Iris pigment epithelial cell (primary cell): ENCODE results near the gene PRKCA.

Source experiments
- DNase-seq: peaks from one replicate; pipeline ENCODE4 v3.0.0-alpha.2; 2011; ENCODE audit warnings: low read depth

Gene PRKCA

DNA sequence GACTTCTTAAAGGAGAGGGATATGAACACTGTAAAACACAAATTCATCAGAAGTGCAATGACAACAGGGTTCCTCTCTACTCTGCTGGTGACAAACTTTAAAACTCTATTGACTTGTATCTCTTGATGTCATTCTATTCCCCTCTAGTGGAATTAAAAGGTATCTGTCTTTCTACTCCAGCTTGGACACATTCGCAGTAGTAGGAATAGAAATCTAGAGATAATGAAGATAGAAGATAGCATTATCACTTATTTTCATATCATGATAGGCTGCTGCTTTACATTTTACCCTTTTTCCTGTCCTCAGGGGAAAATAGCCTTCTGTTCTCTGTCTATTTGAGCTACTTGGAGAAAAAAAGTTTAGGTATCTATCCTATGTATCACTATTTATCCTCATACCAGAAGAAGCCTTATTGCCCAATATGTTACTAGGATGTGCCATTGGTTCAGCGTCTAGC lies 322.9 kb downstream of the PRKCA start:
- DNase-seq: peak; percentile 25

DNA sequence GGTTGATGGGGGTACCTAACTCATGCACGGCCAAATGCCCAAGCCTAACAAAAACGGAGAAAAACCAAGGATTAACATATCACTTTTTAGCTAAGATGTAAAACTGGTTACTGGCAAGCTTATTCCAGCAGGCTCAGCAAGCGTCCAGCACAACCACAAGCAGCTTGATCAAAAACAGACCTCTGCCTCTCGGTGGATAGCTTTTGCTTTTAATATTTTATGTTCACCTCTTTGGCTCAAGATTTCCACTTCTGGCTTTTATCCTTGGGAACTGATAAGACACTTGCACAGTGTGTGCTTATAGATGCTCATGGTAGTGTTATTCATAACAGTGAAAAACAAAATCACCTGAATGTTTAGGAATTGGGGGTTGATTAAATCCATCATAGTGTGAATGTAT lies 325.6 kb downstream of the PRKCA start:
- DNase-seq: peak; percentile 11

DNA sequence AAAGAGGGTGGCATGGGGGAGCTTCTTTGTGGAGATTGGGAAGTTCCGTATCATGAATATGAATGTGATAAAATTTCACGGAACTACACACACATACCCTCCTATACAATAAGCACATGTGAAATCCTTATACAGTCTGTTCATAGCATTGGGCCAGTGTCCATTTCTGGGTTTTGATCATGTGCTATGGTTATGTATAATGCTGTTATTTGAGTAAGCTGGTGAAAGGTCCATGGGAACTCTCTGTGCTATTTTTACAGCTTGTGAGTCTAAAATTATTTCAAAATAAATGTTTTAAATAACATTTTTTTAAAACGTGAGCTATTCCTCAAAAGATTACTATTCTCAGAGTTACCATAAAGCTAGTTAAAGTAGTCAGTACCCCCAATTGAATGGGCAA lies 327.3 kb downstream of the PRKCA start:
- no peak for DNase-seq

DNA sequence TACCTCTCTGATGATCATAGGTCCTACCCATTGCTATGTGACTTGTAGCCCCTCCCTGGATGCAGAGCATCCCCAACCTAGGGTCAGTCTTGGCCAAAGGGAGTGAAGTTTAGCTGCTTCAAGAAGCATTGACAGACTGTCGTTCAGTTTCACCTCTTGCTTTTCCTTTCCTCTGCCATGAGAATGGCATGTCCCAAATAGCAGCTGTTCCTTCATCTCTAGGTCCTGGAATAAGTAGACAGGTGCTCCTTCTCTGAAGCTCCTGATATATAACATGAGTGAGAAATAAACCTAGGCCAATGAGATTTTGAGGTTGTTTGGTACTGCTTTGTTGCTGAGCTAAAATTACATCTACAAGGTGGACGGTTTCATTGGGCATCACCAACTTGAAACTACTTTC lies 328.0 kb downstream of the PRKCA start:
- DNase-seq: no peak

DNA sequence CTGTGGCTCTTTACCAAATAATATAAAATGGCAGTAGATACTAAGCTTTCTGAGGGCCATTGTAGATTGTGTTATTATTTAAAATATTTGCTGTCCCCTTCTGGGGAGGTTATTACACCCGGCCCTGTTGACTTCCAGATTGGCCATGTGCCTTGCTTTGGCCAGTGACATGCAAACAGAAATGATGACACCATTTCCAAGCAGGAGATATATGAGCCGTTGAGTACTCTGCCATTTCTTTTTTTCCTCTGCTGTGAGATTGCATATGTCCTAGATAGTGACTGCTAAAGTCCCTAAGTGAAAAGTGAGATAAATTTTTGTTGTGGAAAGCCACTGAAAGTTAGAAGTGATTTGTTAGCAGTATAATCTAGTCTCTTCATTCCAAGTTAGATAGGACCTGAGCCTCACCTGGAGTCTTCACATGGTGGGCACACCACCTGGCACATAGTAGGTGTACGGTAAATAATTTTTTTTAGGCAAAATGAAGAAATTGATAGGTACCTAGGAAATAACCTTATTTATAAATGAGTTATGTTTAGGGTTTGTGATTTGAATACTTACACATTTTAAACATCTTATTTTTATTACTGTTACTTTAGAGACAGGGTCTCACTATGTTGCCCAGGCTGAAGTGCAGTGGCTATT lies 328.5 kb downstream of the PRKCA start:
- no peak for DNase-seq

DNA sequence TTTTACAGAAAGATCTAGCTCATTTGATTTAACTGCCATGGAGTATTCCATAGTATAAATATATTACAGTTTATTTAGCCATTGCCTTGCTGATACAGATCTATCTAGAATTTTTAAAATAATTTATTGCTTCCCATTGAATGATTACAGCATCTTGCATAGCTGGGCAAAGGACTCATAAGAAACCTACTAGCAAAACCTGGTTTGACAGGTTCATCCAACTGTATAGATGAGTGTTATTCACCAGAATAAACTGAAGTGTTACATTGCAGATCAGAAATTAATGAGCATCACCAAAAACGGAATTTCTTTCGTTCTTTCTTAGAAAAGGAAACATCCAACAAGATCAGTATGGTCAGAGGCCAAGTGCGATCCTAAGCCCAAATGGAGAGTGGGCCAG lies 330.3 kb downstream of the PRKCA start:
- no peak for DNase-seq

DNA sequence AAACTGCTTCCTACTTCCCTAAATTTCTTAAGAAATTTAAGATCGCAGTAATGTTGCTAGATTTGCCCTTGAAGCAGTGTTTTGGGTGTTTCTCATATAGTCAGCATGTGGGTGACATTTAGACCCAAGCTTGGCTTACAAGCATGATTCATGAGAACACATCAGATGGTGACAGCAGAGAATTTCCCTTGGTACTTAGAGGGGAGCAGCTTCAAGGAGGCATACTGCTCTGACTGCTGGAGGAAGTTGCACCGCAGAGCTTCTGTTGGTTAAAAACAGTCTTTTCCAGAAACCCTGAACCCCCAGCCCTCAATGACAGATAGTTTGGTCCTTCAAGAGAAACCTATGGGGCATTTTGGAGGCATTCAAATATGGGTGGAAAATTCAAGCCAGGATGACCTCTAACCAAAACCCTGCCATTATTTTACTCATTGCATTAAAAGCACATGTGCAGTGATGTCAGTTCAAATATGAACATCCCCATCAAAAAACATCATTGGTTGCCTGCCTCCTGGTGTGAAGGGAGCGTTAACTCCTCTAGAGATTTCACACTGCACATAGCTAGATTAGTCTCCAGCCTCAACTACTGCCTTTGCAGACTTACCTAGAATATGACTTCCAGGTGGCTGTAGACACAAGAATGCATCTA lies 331.0 kb downstream of the PRKCA start:
- DNase-seq: peak; percentile 61

DNA sequence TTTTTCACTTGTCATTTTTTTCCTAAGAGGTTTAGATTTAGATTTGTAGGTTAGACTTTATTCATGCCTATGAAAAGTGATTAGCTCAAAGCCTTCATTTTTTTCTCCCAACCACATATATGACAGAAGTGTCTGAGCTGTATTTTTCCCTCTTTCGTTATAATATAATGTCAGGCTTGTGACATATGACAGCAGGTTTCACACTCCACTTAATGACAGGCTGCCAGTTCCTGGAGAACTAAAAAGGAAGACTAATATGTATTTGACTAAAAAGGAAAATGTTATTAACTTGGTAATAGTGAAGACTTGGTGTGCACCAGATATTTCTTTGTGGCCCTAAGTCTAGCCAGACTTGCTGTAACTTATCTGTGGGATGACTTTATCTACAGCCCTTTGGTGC lies 331.8 kb downstream of the PRKCA start:
- no peak for DNase-seq

DNA sequence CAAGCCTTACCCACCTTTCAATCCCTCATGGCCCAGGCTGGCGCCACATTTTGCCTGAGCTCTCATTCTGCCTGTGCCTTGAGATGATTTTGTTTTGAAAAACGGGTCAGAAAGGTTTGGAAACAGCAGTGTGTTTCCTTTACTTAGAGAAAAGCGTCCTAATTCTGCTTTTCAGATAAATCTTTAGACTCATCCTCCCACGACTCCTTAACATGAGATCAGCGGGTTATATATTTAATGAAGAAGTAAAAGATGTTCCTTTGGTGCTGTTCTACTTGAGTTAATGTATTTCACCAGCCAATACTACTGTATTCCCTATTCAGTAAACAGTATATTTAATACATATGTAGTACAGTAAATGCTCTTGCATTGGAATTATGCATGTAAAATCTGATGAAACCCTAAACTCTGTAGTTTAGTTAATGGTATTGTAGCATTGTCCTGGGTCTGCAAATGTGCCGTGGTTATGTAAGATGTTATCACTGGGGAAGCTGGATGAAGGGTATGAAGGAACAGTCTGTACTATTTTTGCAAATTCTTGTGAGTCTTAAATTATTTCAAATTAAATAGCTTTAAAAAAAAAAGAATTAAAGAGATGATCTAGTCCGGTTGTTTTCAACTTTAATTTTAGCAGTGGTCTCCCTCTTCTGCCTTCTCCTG lies 333.1 kb downstream of the PRKCA start:
- DNase-seq: no peak

DNA sequence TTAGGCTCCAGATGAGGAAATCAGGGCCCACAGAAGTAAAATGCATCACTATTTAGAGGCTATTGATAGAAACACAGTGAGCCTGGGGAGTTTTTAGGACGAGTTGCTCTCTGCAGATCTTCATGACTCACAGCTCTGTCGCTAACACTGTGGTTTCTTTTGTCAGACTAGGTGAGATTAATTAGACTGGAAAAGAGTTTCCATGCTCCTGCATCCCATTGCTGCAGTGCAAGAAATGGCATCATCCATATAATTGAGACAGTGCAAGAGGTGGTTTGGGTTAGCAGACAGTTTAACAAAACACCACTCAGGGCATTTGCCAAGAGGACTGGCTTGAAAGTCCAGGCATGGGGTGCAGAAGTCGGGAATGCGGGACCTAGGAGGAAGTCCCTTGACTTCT lies 333.7 kb downstream of the PRKCA start:
- peak; percentile 67 for DNase-seq

DNA sequence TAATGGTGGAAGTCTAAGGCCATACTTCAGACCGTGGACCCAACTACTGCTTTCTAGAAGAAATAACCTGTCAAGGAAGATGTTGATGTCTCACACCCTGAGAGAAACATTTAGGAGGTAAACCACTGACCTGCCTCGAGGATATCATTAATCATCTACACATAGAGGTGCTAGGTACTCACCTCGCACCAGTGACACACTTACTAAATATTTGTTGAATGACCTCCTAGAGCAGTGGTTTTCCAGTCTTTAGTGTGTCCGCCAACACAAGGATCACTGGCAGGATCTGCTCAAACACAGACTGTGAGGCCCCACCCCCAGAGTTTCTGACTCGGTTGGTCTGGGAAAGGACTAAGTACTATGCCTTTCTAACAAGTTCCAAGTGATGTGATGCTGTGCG lies 335.1 kb downstream of the PRKCA start:
- DNase-seq: no peak

DNA sequence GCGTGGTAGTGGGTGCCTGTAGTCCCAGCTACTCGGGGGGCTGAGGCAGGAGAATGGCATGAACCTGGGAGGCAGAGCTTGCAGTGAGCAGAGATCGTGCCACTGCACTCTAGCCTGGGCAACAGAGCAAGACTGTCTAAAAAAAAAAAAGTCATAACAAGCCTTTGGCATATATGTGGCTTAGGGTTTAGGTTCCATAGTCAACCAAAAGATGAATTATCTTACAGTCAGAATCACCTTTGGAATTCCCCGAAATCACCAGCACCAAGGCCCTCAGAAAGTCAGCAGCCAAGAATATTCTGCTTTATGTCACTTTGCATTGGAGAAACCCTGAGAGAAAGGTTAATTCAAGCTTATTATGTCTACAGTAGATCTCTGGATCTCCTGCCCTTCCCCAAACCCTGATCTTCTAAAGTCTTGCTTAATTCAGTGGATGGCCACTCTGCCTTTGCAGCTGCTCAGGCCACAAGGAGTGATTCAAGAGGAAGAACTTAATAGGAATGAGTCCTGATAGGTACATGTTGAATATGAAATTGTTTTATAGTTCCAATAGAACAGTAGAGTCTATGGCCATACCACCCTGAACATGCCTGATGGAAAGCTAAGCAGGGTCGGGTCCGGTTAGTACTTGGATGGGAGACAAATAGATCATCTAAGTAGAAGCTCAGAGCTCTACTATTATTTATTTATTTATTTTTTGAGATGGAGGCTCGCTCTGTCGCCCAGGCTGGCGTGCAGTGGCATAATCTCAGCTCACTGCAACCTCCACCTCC lies 336.5 kb downstream of the PRKCA start:
- no peak for DNase-seq

DNA sequence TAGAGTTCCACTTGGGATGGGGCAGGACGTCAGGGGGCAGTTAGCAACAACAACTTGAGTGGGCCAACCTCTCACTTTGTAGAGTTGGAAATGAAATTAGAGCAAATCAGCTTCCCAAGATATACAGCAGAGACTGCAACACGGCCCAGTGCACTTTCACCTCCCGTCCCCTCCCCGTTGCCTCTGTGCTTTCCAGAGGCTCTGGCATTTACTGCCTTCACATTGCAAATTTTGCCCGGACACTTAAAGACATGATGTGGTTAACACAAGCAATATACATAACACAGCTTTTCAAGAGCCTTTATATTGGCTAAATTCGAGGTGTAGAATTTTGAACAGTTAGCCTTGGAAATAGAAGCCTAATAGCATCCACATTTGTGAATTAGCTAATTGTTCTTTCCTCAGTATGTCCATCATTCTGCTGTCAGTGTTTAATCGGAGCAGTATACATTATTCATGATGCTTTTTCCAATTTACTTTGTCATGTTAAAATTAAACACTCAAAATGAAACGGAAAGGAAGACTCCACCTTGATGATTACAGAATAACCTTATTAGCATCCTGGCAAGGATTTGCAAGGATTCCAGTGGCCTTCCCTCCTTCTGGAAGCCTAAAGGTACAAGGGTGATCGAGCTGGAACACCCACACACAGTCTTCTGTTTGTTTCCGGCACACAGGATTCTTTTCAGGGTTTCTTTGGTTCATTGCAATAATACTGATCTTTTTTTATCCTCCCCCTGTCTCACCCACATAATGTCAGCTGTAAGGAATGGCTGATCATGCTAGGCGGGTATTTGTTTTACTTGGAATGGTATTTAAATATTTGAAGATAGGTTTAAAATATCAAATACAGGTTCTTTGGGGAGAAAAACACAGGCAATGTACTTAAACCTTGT lies 341.6 kb downstream of the PRKCA start:
- peak; percentile 50 for DNase-seq

DNA sequence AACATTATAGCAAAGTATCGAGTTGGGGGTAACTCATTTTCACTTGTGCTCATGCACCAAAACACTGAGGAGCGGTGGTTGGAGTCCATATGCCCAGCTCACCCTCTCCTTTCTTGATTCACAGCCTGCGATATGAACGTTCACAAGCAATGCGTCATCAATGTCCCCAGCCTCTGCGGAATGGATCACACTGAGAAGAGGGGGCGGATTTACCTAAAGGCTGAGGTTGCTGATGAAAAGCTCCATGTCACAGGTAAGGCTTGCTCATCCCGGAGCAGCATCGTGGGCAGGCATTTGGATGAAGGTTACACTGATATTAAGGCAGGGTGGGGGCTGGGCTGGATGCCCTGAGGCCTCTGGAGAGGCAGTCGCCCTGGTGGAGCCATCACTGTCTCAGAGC lies 342.8 kb downstream of the PRKCA start:
- DNase-seq: no peak

DNA sequence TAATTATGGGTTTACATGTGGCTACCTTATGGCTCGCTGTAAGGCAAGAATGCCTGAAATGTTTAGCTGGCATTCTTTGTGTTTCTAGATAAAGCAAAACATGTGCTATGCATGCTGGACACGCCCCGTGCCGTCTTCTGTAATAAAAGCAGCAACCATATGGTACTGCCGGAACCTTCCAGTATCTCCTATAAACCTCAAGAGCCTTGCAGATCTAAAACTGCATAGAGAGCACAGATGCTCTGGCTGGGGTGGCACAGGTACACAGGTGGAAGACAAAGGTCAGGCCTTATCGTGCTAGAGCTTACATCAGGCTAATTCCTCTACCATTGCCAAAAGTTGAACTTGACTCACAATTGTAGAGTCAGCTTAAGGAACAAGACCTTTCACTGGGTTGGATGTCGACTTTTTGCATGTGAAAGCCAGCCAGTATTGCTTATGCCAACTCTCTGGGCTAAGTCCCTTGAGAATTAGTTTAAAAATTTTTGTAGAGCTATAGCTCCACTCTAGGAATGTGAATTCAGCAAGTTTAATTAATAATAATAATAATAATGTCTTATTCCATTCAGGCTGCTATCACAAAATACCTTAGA lies 345.1 kb downstream of the PRKCA start:
- DNase-seq: no peak

DNA sequence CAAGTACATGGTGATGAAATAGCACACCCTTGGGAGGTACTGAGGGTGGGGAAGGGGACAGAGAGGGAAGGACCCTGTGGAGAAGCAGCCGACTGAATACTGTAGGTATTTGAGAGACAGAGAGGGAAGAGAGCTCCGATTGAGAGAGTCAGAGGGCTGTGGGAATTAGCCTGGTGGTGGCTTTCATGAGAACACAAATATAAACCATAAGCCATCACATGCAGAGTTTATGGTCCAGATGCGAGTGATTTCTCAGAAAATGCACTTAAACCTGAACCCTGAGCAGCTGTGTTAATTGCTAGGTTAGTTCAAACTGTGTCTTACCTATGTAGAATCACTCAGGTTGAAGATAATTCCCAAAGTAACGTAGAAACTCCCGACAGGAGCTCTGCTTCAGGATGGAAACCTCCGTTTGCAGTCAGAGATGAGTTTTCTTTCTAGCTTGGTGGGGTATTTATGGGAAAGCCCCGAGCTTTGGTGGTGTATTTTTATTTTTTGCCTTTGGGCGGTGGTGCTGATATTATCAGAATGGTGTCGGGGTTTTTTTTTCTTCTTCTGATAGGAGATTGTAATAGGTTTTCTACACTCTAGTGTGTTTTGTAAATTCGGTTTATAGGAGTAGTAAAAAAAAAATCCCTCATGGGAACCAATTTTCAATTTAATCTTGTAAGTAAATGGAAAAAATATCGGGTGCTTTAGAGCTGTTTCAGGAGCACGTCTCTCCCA lies 347.6 kb downstream of the PRKCA start:
- DNase-seq: no peak

DNA sequence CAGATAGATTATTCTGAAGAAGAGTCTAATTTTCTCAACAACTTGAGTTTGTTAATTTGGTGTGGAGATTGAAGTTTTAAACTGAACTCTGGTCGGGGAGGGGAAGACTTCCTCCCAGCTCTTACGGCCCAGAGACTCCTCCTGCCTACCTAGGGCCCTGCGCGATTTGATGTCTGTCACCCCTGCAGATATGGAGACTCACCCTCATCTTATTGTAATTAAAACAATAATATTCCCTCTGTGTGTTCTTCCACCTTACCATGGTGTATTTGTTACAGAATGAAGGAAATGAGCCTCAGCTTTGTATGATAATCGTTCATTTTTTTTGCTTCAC lies 348.1 kb downstream of the PRKCA start:
- no peak for DNase-seq

DNA sequence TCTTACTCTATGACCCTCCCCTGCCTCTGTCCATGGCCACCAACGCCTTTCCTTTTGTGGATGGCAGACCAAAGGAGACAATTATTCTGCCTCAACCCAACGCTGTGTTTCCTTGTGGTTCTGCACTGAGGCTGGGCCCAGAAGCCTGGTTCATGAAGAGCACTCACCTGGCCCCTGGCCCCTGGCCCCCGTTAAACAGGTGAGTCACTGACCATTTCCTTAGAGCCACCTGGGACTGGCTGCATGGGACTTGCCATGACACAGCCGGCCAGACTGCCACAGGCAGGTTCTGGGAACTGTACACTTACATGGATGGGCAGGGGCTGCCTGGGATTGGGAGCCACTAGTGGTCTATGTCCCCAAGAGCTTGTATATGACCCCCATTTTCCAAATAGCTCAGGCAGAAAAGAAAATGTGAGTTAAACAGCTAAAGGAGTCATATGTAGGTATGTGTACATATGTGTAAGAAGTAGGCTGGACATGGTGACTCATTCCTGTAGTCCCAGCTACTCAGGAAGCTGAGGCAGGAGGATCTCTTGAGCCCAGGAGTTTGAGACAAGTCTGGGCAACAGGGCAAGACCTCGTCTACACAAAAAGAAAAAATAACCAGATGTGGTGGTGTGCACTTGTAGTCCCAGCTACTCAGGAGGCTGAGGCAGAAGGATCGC lies 350.6 kb downstream of the PRKCA start:
- peak; percentile 70 for DNase-seq

DNA sequence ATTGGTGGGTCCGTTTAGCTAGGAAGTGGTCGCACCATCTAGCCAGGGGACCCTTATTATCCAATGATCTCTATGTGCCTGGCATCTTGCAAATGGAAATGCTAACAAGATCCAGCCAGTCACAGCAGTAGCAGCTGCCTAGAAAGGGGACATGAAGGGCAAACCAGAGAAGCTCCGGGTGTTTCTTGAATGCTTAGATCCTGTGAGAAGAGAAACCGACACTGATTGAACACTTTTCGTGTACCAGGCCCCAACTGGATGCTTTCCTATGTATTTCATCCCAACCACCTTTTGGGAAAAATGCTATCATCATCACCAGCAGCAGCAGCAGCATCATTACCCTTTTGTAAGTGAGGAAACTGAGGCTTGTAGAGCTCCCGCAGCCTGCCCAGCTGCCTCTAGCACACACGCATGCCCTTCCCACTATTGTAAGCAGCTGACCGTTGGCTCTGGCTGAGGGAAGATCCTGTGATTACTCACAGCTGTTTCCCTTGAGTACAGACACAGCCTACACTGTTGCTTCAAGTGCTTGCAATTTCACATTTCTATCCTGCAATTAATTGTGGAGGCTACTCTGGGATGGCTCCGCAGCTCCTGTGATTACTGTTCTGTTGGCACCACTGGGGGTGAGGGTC lies 351.8 kb downstream of the PRKCA start:
- DNase-seq: peak; percentile 69

DNA sequence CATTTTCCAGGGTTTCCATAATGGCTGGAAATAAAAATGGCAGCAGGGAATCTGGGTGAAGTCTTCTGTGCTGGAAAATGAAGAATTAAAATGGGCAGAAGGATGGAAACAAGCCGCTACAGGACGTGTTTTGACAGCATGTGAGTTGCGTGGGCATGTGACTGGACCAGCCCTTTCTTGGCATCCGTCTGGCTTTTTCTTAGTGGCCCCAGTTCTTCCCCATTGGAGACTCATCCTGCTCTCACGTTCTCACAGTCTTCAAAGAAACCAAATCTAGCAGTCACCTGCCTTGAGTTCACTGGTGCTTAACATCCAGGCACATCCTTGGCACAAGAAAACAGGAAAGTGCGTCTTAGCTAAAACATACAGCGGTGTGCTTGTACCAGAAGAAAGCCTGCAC lies 352.4 kb downstream of the PRKCA start:
- DNase-seq: no peak
